ENCODE measurements around the gene TYROBP.

Gene TYROBP

GRCh38 chr19:35869327-35870123, 38.6 kb downstream of the TYROBP start:
- DNase-seq: peak; percentile 97

- DNase-seq: no peak
These were observed 39.2 kb downstream of the TYROBP start for GRCh38 chr19:35868823-35869326.

GRCh38 chr19:35868172-35868822, 39.8 kb downstream of the TYROBP start, which contains the start of gene APLP1:
APLP1 (plus strand) TSS chr19:35868574; CDS start chr19:35868637, 63 bp downstream.
- peak; percentile 19 for DNase-seq

- no peak for DNase-seq
These were observed 45.1 kb downstream of the TYROBP start for GRCh38 chr19:35863018-35863417.

- no peak for DNase-seq
These were observed 45.6 kb downstream of the TYROBP start for GRCh38 chr19:35862528-35862927.

- DNase-seq: no peak
These were observed 46.4 kb downstream of the TYROBP start for GRCh38 chr19:35861640-35862160.

GRCh38 chr19:35860818-35861639, 47.1 kb downstream of the TYROBP start:
- no peak for DNase-seq

GRCh38 chr19:35860436-35860817, 47.7 kb downstream of the TYROBP start:
- DNase-seq: no peak

GRCh38 chr19:35859414-35859813, 48.7 kb downstream of the TYROBP start:
- no peak for DNase-seq

GRCh38 chr19:35858311-35858710, 49.8 kb downstream of the TYROBP start:
- DNase-seq: no peak

- peak; percentile 36 for DNase-seq
These were observed 51.4 kb downstream of the TYROBP start, which contains the start of gene KIRREL2 for GRCh38 chr19:35856546-35857149. KIRREL2 (plus strand) TSS chr19:35856911; CDS start chr19:35857120, 209 bp downstream.

Data from MV-4-11 (cell line).